ENCODE data around the gene MYRIP.

GRCh38 chr3:40120806-40121205 is 311.4 kb downstream of the MYRIP start:
- TF ChIP-seq POLR2A (IDR thresholded peaks at IDR 0.05; ENCODE audit: extremely low read depth, insufficient read length) (no peak), CTCF (IDR thresholded peaks at IDR 0.05; ENCODE audit: low read depth, low read length) (no peak), MAX (IDR thresholded peaks at IDR 0.05; ENCODE audit: low read depth, low read length) (no peak), MYC (IDR thresholded peaks at IDR 0.05; ENCODE audit: low read depth, low read length) (no peak)
